Breast epithelium (tissue), 3 donors: ENCODE measurements around the gene SSX2IP.

Experiments
- POLR2AphosphoS5 ChIP-seq, 3 donors: sonication (generic); formaldehyde crosslinking; IDR thresholded peaks; one replicate each; pipeline ENCODE4 v1.6.1; 2017; ENCODE audit warnings: antibody characterized with exemption in 3 of 3
- TF ChIP-seq, protein P1 (sequence below), 3 donors: fragments of 450-650 bp; IDR thresholded peaks; one replicate each; pipeline ENCODE4 v1.5.1; 2016 to 2017; ENCODE audit warnings: antibody characterized with exemption in 3 of 3, mild to moderate bottlenecking in 3 of 3, moderate library complexity in 3 of 3

DNA sequence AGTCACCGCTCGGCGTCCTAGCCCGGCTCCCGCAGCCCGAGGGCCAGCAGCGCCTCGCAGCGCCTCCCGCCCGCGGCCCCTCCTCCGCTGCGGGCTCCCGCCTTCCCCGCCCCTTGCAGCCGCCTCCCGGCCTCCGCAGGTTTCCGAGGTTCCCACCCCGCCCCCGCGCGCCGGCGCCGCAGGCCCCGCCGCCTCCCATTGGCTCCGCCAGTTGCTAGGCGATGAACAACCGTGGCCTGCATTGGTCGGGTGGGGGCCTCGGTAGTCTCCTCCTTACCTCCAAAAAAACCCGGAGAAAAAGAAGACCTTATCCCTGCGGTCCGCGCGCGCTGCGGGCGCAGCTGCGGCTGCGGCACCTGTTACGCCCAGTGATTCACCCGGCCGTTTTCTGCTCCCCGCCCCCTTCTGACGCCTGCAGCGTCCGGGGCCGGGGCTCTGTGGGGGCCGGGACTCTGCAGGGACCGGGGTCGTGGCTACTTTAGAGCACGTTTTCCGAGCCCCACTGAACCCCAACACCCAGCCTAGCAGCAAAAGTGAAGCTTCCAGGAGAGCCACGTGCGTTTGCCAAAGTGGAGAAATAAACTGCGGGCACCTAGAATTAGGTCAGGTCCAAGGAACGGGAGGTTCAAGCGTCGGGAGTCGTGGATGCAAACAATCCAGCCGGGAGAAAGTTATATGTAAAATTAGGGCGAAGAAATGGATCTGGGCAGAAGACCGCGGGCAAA is at the start of gene SSX2IP:
- TF ChIP-seq, protein P1, sequence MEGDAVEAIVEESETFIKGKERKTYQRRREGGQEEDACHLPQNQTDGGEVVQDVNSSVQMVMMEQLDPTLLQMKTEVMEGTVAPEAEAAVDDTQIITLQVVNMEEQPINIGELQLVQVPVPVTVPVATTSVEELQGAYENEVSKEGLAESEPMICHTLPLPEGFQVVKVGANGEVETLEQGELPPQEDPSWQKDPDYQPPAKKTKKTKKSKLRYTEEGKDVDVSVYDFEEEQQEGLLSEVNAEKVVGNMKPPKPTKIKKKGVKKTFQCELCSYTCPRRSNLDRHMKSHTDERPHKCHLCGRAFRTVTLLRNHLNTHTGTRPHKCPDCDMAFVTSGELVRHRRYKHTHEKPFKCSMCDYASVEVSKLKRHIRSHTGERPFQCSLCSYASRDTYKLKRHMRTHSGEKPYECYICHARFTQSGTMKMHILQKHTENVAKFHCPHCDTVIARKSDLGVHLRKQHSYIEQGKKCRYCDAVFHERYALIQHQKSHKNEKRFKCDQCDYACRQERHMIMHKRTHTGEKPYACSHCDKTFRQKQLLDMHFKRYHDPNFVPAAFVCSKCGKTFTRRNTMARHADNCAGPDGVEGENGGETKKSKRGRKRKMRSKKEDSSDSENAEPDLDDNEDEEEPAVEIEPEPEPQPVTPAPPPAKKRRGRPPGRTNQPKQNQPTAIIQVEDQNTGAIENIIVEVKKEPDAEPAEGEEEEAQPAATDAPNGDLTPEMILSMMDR (IDR thresholded peaks at IDR 0.05), result no peak
- TF ChIP-seq POLR2AphosphoS5 (IDR thresholded peaks at IDR 0.05), result no peak
